CD4-positive, alpha-beta T cell (primary cell): ENCODE measurements around the gene PRMT7. TPM values are rescaled to one million over a fixed set of nuclear protein-coding genes. Genes with fewer than 3 reads are reported as not detected.

ENCODE experiments used
- ATAC-seq: fragments of 200-7000 bp; cut with Tn5 transposase; one replicate; pipeline ENCODE4 v1.10.0; 2022; ENCODE audit warnings: mild to moderate bottlenecking; ENCODE audit not compliant: poor library complexity
- CTCF ChIA-PET: fragments of 350-600 bp; sonication (Branson Sonifier 250); formaldehyde crosslinking; loops from one replicate; lab custom pipeline; 2021; ENCODE audit warnings: antibody characterized with exemption, inconsistent platforms; lab: Charles Lee
- POLR2A ChIA-PET: fragments of 350-600 bp; sonication (Branson Sonifier 250); formaldehyde crosslinking; loops from one replicate; lab custom pipeline; 2021; ENCODE audit warnings: antibody characterized with exemption, inconsistent platforms; lab: Charles Lee
- DNase-seq, 14 experiments: peaks; one replicate each; pipeline ENCODE4 v3.0.0-alpha.2; 2013 to 2020; ENCODE audit warnings: mixed read lengths in 2 of 14
- H3K27ac ChIP-seq, 2 donors: one replicate each; pipeline versions ENCODE4 v1.5.1 to v1.7.0; 2013; ENCODE audit warnings: low read length in 2 of 2, low read depth in 1 of 2, mild to moderate bottlenecking in 1 of 2
- H3K27me3 ChIP-seq, 2 experiments: 1 replicate in 1 of 2; 2 replicates in 1 of 2; pipeline versions ENCODE4 v1.6.1 to v1.7.0; 2013; ENCODE audit warnings: low read length in 2 of 2, control low read depth in 1 of 2, mild to moderate bottlenecking in 1 of 2, moderate library complexity in 1 of 2; ENCODE audit not compliant: insufficient read depth in 2 of 2, control insufficient read depth in 1 of 2
- H3K36me3 ChIP-seq: one replicate; pipeline ENCODE4 v1.6.1; 2013; ENCODE audit warnings: low read length, control low read depth; ENCODE audit not compliant: insufficient read depth
- H3K4me1 ChIP-seq: one replicate; pipeline ENCODE4 v1.6.1; 2013; ENCODE audit warnings: low read length, control low read depth; ENCODE audit not compliant: insufficient read depth
- H3K4me3 ChIP-seq: one replicate; pipeline ENCODE4 v1.5.1; 2013; ENCODE audit warnings: mild to moderate bottlenecking, low read length, moderate library complexity
- H3K9me3 ChIP-seq, 2 experiments: 1 replicate in 1 of 2; 2 replicates in 1 of 2; pipeline versions ENCODE4 v1.6.1 to v1.7.0; 2013; ENCODE audit warnings: low read length in 2 of 2, mild to moderate bottlenecking in 2 of 2, control low read depth in 1 of 2, moderate library complexity in 1 of 2; ENCODE audit not compliant: control insufficient read depth in 1 of 2, insufficient read depth in 1 of 2
- H3K27ac Mint-ChIP-seq: one replicate; pipeline ENCODE4 v1.8.0; 2020; ENCODE audit warnings: mixed read lengths
- H3K27me3 Mint-ChIP-seq: one replicate; pipeline ENCODE4 v1.8.0; 2021; ENCODE audit warnings: mixed read lengths
- H3K36me3 Mint-ChIP-seq: one replicate; pipeline ENCODE4 v1.8.0; 2021; ENCODE audit warnings: low read depth, mixed read lengths
- H3K4me1 Mint-ChIP-seq: one replicate; pipeline ENCODE4 v1.8.0; 2021; ENCODE audit warnings: low read depth, mixed read lengths
- H3K4me3 Mint-ChIP-seq: one replicate; pipeline ENCODE4 v1.8.0; 2020; ENCODE audit warnings: mild to moderate bottlenecking, mixed read lengths
- H3K9me3 Mint-ChIP-seq: one replicate; pipeline ENCODE4 v1.8.0; 2020; ENCODE audit warnings: mixed read lengths
- CTCF ChIP-seq: fragments of 200-600 bp; IDR thresholded peaks from one replicate; pipeline ENCODE4 v1.8.0; 2022; ENCODE audit warnings: antibody characterized with exemption, mild to moderate bottlenecking
- intact Hi-C, 2 experiments: fragments of 100-400 bp; cut with DNase I in 1 of 2; cut with micrococcal nuclease in 1 of 2; formaldehyde crosslinking; loops; one replicate each; pipeline versions ENCODE4 v1.15.1 to v1.9.0; 2023 to 2025; cut with DNase I, micrococcal nuclease
- total RNA-seq, 174 experiments: library from RNA in 2 of 174; stranded (reverse) in 2 of 174; gene quantifications; one replicate each; pipeline ENCODE4 v1.2.3 and lab custom pipeline; 2021 to 2026

PRMT7 gene
- total RNA-seq, 2 experiments from 2014 or later = 46.3 to 51.0 TPM

- H3K27me3 Mint-ChIP-seq = no peaks in the 10 kb centered on the region
- DNase-seq (no peak), ATAC-seq (no peak)
- Histone ChIP-seq H3K27me3 (peaks cover 0 to 4% of the 10 kb centered on the region in 2 experiments), H3K4me3 (no peak overlapping the region), H3K27ac (no peak overlapping the region), H3K9me3 (no peaks in the 10 kb centered on the region), H3K36me3 (no peaks in the 10 kb centered on the region), H3K4me1 (peaks cover 48% of the 10 kb centered on the region)
- ChIA-PET CTCF (no interaction called here), POLR2A (no interaction called here)
- no peak overlapping the region for H3K4me3 Mint-ChIP-seq
- H3K27ac Mint-ChIP-seq = no peak overlapping the region
- no peaks in the 10 kb centered on the region for H3K9me3 Mint-ChIP-seq
- intact Hi-C loops = loop anchor here in 1 of 2 experiments (5.0 kb wide), 1 partner anchor 47 kb away; no protein-coding TSS in a partner anchor
- peaks cover 5% of the 10 kb centered on the region for H3K36me3 Mint-ChIP-seq
- TF ChIP-seq CTCF = no peak
- H3K4me1 Mint-ChIP-seq = peaks cover 51% of the 10 kb centered on the region
Measured at GRCh38 chr16:68365167-68365817, 54.5 kb downstream of the PRMT7 start.

GRCh38 chr16:68366062-68366461, 55.2 kb downstream of the PRMT7 start:
- Mint-ChIP-seq H3K27me3 (no peaks in the 10 kb centered on the region), H3K27ac (no peak overlapping the region), H3K9me3 (no peaks in the 10 kb centered on the region), H3K4me3 (no peak overlapping the region), H3K4me1 (peaks cover 58% of the 10 kb centered on the region), H3K36me3 (no peaks in the 10 kb centered on the region)
- no peak for DNase-seq
- no peaks in the 10 kb centered on the region for H3K36me3 ChIP-seq
- intact Hi-C loops = loop anchor here in 1 of 2 experiments (5.0 kb wide), 1 partner anchor 46 kb away; no protein-coding TSS in a partner anchor
- H3K27ac ChIP-seq = no peak overlapping the region
- TF ChIP-seq CTCF = no peak
- ChIA-PET CTCF (no interaction called here), POLR2A (no interaction called here)
- H3K9me3 ChIP-seq = no peaks in the 10 kb centered on the region
- H3K27me3 ChIP-seq = peaks cover 0 to 4% of the 10 kb centered on the region in 2 experiments
- no peak for ATAC-seq
- H3K4me3 ChIP-seq = no peak overlapping the region
- H3K4me1 ChIP-seq = peaks cover 55% of the 10 kb centered on the region

GRCh38 chr16:68367030-68367429, 56.2 kb downstream of the PRMT7 start:
- H3K9me3 Mint-ChIP-seq = no peaks in the 10 kb centered on the region
- H3K36me3 Mint-ChIP-seq = no peaks in the 10 kb centered on the region
- H3K4me3 Mint-ChIP-seq = no peak overlapping the region
- H3K4me1 ChIP-seq = peaks cover 63% of the 10 kb centered on the region
- POLR2A ChIA-PET = no interaction called here
- TF ChIP-seq CTCF = peak; percentile 50
- no peak overlapping the region for H3K4me3 ChIP-seq
- H3K4me1 Mint-ChIP-seq = peaks cover 58% of the 10 kb centered on the region
- H3K27ac ChIP-seq = no peak overlapping the region
- no peak overlapping the region for H3K27ac Mint-ChIP-seq
- CTCF ChIA-PET = interaction anchor here (0.8 kb wide), 1 partner anchor 154 kb away, joined by 3 read pairs; no protein-coding TSS in a partner anchor
- H3K36me3 ChIP-seq = no peaks in the 10 kb centered on the region
- H3K27me3 ChIP-seq = peaks cover 0 to 4% of the 10 kb centered on the region in 2 experiments
- peak; percentile 38 for ATAC-seq
- peak in 9 of 14 experiments; percentile 19 to 69 (median 35) for DNase-seq
- no peaks in the 10 kb centered on the region for H3K27me3 Mint-ChIP-seq
- no peaks in the 10 kb centered on the region for H3K9me3 ChIP-seq
- intact Hi-C loops = loop anchor here in 1 of 2 experiments (5.0 kb wide), 1 partner anchor 45 kb away; no protein-coding TSS in a partner anchor
